KG1 (cell line): ENCODE results near the gene TCERG1.

Experiments used
- DNase-seq: peaks from one replicate; lab custom pipeline; 2025; lab: John Stamatoyannopoulos, UW

The TCERG1 gene

DNA sequence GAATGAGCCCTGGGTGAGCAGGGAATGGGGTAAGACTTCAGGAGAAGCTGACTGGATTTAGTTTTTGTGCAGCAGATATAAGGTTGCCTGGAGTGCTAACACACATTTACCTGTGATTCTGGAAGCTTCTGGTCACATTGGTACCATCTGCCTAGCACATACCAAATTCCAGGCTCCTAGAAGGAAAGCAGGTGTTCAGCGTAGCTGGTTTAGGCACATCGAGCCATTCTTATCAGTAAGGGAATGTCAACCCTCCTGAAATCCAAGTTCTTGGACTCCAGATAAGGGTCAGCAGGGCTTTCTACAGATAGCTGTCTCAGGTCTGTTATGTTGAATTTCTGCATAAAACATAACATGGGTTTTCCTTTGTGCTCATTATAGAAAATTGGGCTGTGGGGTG, 10.3 kb downstream of the TCERG1 start:
- DNase-seq = no peak

DNA sequence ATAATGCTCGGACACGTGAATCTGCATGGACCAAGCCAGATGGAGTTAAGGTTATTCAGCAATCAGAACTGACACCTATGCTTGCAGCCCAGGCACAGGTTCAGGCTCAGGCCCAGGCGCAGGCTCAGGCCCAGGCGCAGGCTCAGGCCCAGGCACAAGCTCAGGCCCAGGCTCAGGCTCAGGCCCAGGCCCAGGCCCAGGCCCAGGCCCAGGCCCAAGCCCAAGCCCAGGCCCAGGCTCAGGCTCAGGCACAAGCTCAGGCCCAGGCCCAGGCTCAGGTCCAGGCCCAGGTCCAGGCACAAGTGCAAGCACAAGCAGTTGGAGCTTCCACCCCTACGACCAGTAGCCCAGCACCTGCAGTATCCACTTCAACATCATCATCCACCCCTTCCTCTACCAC, 11.8 kb downstream of the TCERG1 start:
- DNase-seq = no peak

DNA sequence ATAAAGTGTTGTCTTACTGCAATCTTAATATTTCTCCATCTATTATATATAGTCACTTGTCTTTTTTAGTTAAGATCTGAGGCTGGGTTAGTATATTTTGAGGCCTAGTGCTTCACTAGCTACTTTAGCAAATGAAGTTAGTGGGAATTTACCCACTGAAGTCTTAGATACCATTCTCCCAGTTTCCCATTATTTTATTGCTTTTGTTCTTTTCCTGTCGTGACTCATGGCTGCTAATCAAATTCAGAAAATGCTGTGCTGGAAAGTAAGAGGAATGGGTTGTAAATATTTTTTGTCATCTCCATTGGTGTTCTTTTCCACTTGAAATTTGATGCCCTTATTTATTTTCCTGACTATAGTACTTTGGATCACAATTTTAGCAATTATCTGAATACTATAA, 14.2 kb downstream of the TCERG1 start:
- DNase-seq = no peak

DNA sequence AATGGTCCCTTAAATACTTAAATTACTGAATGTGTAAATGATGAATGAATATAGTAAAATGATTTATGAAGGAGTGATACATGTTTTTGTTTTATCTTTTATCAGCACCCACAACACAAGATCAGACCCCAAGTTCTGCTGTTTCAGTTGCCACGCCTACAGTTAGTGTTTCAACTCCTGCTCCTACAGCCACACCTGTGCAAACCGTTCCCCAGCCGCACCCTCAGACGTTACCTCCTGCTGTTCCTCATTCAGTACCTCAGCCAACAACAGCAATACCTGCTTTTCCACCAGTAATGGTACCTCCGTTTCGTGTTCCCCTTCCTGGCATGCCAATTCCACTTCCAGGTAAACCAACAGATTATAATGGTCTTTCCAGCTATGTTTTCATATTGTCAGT, 16.3 kb downstream of the TCERG1 start:
- no peak for DNase-seq

DNA sequence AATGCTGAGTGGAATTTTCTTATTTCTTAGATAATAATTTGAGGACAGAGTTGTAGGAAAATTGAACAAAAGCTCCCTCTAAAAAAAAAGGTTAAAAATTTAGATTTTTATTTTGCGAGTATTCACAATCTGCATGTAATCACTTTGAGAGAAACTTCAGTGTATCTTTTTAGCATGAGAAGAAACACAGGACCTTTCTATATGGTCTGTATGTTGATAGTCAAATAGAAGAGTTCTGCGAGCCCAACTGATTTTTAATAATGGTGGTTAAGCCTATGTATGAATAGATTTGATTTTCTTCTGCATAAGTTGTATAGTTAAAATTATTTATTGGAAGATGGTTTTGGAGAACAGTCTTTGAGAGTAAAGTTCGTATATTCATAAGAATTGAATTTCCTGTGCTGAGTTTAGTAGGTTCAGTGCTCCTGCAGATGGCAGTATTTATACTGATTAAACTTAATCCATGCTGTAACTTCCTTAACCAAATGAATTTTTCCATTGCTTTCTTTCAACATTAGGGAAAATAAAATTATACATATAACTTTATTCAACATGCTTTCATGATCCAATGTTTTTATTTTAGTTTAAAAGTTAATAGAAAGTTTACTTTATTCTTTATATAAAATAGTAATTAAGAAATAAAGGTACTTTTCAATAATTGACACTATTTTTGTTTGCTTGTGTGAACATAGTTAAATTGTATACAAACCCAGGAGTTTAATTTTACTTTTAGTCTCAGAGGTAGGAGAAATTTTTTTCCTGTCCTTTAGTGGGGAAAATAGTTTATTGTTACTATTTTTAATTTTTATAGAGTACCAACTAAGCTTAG, 19.6 kb downstream of the TCERG1 start:
- DNase-seq = no peak

DNA sequence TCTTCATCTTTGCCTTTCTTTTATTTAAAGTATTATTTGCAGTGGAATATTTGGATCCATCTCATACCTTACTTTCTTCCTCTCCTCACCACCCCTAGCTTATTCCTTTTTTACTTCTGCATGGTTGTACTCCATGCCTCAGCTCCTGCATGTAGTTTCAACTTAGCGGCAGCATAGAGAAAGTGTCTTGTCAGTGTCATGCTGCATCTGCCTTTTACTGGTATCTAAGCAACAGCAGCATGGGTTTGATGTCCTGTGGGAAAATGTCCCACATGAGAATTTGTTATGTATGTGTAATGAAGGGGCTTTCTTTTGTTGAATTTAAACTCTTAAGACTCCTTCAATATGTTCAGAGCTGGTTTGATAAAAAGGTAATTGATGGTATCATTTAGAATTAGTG, 20.6 kb downstream of the TCERG1 start:
- DNase-seq = no peak

DNA sequence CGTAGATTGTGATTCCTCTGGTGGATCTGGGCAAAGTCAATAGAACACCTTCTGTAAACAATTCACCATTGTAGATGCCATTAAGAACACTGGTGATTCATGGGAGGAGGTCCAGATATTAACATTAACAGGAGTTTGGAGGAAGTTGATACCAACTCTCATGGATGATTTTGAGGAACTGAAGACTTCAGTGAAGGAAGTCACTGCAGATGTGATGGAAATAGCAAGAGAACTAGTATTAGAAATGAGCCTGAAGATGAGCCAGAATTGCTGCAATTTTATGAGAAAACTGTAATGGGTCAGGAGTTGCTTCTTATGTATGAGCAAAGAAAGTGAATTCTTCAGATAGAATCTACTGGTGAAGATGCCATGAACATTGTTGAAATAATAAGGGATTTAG, 26.9 kb downstream of the TCERG1 start:
- DNase-seq = no peak

DNA sequence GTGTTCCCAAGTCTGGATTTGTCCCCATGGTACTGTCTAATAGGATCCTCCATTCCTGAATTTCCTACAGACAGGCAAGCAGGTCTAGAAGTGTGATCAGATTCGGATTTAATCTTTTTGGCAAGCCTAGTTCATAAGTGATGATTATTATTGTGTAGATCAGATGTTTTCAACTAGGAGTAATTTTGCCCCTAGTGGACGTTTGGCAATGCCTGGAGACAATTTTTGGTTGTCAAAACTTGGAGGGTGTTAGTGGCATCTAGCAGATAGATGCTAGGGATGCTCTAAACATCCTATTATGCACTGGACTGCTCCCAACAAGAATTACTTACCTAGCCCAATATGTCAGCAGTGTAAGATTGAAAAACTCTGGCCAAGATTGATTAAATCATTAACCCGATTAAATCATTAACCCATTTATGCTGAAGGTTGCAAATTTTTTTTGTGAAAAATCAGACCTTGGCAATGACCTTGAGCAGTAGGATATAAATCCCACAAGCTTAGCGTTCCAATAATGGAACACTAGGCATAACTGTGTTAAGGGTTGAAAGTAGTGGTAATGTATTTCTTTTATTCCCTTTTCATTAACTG, 28.2 kb downstream of the TCERG1 start:
- no peak for DNase-seq

DNA sequence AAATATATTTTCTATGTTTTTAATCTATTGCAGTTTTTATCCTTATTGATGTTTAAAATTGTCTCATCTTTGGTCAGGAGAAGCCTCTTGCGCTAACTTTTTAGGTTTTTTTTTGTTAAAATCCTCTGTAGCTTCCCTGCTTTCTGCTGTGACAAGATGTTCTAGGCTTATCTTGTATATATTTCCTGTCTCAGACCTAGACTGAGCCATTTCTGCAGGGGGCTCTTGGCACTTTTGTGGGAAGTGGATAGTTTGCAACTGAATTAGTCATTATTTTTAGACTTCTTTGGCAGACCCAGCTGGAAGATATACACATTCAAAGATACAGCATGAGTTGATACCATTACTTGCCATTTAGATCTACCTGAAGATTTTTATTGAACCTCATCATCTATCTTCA, 28.8 kb downstream of the TCERG1 start:
- no peak for DNase-seq

DNA sequence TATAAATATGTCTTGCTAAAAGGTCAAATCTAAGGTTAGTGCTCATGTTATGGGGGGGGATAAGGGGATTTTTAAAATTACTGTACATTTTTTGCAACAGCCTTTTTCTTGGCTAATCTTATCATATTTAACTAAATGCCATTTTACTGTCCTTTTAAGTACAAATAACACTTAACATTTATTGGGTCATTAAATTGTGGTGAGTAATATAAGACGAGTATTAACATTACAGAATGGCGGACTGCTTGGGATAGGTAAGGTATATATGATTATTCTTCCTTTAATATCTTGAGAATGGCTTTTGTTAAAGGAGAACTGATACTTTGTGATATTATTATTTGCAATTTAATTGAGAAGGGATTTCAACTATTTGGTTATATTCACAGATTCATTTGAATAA, 35.6 kb downstream of the TCERG1 start:
- no peak for DNase-seq

DNA sequence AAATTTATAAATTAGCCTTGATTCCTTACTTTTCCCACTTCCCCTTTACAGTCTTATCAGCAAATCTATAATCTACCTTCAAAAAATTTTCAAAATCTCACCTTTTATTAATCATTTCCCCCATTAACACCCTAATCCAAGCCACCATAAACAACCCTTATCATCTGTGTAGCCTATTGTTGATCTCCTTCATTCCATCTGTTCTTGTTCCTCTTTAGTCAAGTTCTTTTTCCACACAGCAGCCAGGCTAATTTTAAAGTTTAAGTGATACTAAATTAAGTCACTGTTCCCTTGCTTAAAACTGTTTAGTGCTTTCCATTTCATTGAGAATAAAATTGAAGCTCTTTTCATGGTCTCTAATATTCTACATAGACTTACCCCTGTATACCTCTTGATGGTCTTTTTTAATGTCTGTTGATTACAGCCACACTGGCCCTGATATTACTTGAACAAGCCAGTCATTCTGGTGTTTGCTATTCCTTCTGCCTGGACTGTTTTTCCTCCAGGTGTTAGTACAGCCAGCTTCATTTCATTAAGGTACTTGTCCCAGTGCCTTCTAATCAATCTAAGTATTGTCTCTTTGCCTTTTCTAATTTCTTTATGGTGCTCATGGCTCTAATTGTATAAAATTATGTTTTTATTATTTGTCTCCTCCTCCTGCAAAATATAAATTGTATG, 37.7 kb downstream of the TCERG1 start:
- no peak for DNase-seq

DNA sequence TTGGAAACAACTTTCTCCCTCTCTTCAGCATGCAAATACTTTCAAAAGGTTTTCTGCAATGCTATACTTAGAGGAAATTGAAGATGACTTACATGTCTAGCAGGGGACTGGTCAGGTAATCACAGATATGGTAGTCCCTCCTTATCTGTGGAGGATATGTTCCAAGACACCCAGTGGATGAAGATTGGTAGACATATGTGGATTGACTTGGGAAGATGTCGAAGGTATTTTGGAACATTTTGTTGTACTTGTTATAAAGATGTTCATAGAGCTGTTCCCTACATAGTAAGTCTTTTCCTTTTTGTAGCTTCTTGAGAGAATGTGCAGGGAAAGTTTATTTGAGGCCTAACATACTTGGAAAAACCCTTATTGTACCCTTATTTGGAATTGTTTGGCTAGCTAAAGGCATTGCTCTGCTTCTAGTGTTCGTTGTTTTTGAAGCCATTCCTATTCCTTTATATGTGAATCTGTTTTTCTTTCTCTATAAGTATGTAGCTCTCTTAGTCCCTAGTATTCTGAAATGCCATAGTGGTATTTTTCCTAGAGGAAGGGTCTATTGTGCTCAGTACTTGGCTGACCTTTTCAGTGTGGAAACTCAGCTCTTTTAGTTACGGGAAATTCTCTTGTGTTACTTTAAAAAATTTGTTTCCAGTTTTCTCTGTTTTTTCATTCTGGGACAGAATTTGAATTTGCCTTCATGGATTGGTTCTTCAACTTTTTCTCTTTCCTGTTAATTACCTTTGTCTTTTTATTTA, 43.1 kb downstream of the TCERG1 start:
- no peak for DNase-seq

DNA sequence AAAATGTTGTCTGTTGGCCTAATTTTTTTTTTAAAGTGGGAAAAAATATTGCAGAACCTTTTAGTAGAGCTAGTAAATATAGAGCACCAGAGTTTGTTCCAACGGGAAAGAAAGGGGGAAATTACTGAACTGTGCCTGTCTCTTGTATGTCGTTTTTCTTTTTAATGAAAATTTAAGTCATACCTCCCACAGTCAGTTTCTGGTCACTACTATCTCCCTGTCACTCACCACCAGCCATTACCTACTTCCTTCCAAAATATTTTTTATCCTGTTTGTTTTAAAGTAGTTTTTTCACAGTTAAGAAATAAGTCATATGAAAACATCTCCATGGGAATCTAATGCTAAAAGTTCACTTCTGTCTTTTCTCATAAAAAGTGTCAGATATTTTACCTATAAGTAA, 47.5 kb downstream of the TCERG1 start:
- no peak for DNase-seq

DNA sequence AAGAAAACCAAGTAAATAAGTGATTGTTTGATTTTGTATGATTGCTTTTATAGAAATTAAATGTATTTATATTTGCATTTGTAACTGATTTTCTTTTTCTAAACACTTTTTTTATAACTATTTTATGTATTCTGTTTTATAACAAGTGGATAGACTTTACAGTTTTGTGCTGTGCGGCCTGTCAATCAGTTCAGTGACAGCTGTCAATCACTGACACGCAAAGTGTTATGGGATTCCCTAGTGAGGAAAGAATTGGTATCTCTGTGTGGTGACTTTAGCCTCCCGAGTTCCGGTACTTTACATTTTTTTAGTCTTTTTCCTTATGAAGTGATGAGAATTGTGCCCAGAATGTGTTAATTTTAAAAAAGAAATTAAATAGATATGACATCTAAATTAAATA, 52.5 kb downstream of the TCERG1 start:
- no peak for DNase-seq

DNA sequence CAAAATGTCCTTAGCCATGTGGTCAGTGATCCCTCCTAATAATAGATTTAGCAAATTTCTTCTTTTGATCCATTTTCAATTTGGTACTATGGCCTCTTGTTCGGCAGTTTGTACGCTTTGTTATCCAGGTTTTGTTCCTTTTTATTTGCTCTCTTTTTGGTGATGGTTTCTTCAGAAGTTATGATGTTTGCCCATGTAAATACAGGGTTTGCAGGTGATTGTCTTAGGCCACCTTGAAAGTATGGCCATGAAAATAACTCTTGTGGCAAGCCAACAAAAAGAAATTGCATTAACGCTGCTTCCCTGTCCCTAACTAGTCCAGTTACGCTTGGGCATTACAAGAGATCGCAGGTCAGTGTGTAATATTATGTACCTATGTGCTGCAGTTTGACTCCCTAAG, 60.3 kb downstream of the TCERG1 start:
- DNase-seq = no peak

DNA sequence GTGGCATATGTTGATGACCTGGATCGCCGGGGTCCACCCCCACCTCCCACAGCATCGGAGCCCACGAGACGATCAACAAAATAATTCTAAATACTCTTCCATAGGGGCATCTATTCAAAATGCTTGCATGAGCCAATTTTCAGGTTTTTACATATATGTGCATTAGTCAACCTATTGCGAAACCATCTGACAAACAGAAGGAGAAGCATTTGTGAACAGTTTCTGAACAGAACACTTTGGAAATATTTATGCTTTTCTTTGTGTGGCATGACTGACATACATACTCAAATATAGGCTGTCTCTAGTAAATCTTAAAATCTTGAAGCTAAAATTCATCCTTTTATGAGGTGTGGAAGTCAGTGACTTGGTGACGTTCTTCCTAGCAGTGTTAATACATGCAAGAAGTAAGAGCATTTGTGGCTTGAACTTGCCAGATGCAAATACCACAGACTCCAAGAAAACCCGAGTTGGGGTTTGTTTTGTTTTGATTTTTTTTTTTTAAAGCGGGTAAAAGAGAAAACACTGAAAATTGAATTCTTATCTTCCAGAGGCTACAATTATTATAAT, 63.5 kb downstream of the TCERG1 start:
- no peak for DNase-seq

DNA sequence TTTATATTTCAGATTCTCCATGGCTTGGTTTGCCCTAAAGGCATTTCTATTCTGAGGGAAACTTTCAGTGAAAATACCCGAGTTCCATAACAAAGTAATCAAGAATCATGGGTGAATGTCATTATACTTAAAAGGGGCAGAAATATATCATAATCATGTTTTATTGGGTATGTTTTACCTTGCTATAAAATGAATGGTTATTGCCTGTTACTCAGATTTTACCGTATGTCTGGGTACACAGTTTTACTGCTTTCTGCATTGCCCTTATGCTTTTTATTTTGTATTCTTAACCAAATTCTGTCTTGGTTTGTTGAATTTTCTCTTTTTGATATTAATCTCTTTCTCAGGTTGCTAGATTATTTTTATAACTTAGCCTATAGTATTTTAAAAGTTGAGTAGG, 66.3 kb downstream of the TCERG1 start:
- DNase-seq = no peak

DNA sequence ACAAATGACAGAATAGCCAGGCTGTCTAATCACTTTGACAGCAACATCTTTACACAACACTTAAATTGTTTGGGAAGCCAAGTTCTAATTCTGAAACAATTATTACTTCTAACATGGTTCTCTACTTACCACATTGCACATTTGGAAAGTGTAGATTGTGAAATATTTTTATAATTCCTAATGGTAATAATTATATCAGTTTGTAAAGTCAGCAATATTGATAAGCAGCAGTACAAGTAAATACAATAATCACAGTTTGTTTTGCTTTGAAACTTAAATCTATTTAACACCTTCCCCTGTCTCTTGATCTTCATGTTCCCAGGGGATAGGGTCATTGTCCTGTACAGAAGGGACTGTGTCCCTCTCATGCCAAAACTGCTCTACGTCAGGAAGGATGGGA, 67.4 kb downstream of the TCERG1 start:
- DNase-seq = no peak

DNA sequence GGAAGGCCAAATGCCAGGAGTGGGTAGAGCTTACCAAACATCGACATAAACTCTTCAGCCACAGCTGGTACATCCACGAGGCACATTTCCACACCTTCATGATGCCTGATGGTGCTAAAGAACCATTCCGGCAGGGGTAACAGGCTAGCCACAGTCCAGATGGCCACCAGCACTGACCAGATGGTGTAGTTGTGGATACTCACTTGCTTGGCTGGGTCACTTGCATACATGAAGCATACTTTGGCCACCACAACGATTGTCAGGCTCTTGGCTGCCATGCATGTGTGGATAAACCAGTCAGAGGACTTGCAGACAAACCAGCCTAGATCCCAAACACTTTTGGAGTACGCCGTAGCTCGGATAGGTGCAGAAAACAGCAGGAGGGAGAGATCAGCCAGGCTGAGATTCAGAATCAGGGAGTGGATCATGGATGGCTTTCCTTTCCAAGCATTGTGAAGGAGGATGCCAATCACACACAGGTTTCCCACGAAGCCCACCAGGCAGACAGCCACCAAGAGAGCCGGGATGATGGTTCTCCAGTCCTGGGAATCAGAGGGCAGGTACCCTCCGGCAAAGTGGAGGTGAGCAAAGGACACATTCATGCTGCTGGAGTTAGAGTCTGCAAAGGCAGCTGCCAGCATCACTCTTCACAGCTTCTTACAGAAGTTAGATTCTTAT, 68.5 kb downstream of the TCERG1 start:
- no peak for DNase-seq

DNA sequence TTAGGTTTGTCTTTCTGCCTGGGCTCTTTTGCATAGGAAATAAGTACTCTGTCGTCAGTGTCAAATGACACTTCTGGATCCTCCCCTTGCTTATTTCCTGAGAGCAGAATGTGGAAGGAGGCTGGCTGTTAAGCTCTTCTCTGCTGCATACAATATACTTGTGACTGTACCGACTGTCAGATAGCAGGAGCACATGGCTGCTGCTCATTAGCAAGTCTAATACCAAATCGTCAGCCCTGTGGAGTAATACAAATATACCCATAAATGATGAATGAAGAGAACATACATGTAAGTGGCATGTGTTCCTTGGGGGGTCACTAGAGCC, 69.0 kb downstream of the TCERG1 start, which contains the start of gene GPR151:
Gene GPR151 (minus strand): TSS at position 40 of the 325 bp plus-strand sequence. CDS start 77 bp downstream, outside the sequence.
- no peak for DNase-seq

DNA sequence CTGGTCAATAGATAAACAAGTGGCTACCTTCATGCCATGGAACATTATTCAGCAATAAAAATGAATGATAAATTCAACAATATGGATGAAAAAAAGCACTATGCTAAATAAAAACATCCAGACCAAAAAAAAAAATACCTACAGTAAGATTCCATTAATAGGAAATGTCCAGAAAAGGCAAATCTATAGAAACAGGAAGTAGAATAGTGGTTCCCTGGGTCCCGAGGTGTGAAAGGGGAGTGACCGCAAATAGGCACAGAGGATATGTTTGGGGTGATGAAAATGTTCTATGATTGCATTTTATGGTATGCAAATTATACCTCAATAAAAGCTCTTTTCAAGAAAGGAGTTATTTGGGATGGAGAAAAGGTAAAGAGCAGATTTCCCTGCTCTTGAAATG, 72.4 kb downstream of the TCERG1 start:
- no peak for DNase-seq

DNA sequence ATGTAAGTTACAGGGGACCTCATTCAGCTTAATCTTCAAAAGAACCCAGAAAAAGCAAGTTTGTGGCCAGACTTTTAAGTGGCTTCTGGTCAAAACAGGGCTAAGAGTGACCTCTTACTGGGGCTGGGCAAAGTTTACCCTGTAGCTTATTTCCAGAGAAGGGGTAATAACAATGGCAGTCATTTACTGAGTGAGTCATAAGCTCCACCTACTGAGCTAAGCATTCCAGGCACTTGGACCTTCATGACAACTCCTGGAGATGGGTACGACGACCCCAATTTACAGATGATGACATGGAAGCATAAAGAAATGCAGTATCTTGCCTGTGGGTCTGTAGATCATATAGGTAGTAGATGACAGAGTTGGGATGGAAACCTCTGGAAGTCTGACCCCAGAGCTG, 73.6 kb downstream of the TCERG1 start:
- DNase-seq = no peak
